ENCODE data around the gene STIM2. TPM values are rescaled to one million over a fixed set of nuclear protein-coding genes. Genes with fewer than 3 reads are reported as not detected.

Gene STIM2
- total and polyA plus RNA-seq, 2 donors (not counting 3 experiments of a cell fraction or from before 2014, with no cell fraction given), result 21.0 to 21.2 TPM

DNA sequence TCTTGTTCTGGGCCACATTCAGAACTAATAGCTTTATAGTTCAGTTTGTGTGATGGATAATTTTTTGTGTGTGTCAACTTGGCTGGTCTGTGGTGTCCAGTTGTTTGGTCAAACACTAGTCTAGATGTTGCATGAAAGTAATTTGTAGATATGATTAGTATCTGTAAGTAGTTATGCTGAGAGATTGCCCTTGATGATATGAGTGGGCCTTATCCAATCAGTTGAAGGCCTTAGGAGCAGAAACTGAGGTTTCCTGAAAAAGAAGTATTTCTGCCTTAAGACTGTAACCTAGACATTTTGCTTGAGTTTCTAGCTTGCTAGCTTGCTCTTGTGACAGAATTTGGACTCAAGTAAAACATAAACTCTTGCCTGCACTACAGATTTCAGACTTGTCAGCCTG, 30.4 kb downstream of the STIM2 start:
- FAIRE-seq, result no peak
- ChIA-PET POLR2A (no interaction called here), CTCF (no interaction called here)
- intact Hi-C loops (cut with micrococcal nuclease), result no loop called here
- Histone ChIP-seq H3K27ac (ENCODE audit: insufficient read depth, low read depth, low read length) (no peak overlapping the region), H3K9me1 (replicated peaks; ENCODE audit: control insufficient read depth, extremely low read depth, insufficient read depth, low read length) (no peaks in the 10 kb centered on the region), H3K36me3 (ENCODE audit: control insufficient read depth in 2 of 2, extremely low read depth in 1 of 2, insufficient read depth in 2 of 2, low read length in 2 of 2) (no peaks in the 10 kb centered on the region), H3K9ac (replicated peaks; ENCODE audit: extremely low read depth, insufficient read depth, low read length) (no peak overlapping the region), H3K4me3 (replicated peaks in 1 of 3; ENCODE audit: insufficient read depth in 1 of 3, low read depth in 1 of 3, low read length in 3 of 3) (no peak overlapping the region), H3K4me2 (ENCODE audit: insufficient read depth, low read length) (no peak overlapping the region), H3K27me3 (ENCODE audit: control insufficient read depth in 2 of 2, insufficient read depth in 2 of 2, low read length in 2 of 2) (no peaks in the 10 kb centered on the region), H2AFZ (ENCODE audit: low read depth, low read length) (no peak overlapping the region), H4K20me1 (replicated peaks; ENCODE audit: control insufficient read depth, extremely low read depth, insufficient read depth, low read length) (no peaks in the 10 kb centered on the region), H3K9me3 (replicated peaks; ENCODE audit: control insufficient read depth, insufficient read depth, low read length) (no peaks in the 10 kb centered on the region), H3K4me1 (ENCODE audit: control insufficient read depth, extremely low read depth, insufficient read depth, low read length) (no peaks in the 10 kb centered on the region), H3K79me2 (ENCODE audit: control insufficient read depth, insufficient read depth, low read length) (peaks cover 4% of the 10 kb centered on the region)
- BruUV-seq (replicated peaks), result no TSS peak
- no peak for DNase-seq (ENCODE audit: low read depth, low spot score)
- dilution Hi-C loops (cut with MboI; ENCODE audit: extremely low pct_ligation_motif_present, low sequenced_read_pairs), result no loop called here
- TF ChIP-seq JUN (IDR thresholded peaks at IDR 0.05; ENCODE audit: borderline replicate concordance, insufficient read depth, insufficient read length, low read depth), result no peak
- no peak for TF ChIP-seq EZH2 (IDR thresholded peaks at IDR 0.05; ENCODE audit: borderline replicate concordance, low read depth, low read length, severe bottlenecking)
- TF ChIP-seq, protein P1, sequence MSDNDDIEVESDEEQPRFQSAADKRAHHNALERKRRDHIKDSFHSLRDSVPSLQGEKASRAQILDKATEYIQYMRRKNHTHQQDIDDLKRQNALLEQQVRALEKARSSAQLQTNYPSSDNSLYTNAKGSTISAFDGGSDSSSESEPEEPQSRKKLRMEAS (IDR thresholded peaks at IDR 0.05; ENCODE audit: insufficient read depth, insufficient read length), result no peak
- no peak for TF ChIP-seq POLR2A (IDR thresholded peaks at IDR 0.05; ENCODE audit: low read depth, low read length)
- TF ChIP-seq GATA2 (IDR thresholded peaks at IDR 0.05; ENCODE audit: insufficient read depth, insufficient read length, low read depth, low read length), result no peak
- no peak for TF ChIP-seq POLR2AphosphoS5 (IDR thresholded peaks at IDR 0.05; ENCODE audit: insufficient read depth, low read depth, low read length)
- TF ChIP-seq CTCF (IDR thresholded peaks at IDR 0.05; ENCODE audit: extremely low read depth in 1 of 2, insufficient read depth in 1 of 2, low read depth in 1 of 2, low read length in 2 of 2), result no peak
- no peak for TF ChIP-seq FOS (IDR thresholded peaks at IDR 0.05; ENCODE audit: borderline replicate concordance, insufficient read depth, low read length)

All from endothelial cell of umbilical vein (primary cell).